ENCODE data around the gene DCDC1.

DNA sequence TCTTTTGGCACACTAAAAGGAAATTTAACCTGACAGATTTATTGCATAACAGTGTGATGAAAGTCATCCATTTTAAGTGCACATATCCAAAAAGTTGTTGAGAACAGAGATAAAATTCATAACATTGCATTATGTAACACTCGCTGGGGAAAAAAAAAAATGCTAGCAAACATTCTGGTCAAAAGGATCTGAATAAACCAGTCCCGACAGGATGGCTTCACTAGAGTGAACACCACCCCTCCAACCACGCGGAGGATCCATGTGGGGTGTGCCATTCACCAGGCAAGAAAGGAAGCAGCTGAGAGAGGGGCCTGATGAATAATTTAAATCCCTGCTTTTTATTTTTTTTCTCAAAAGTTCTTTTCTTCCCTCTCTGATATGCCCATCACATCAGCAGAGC is 258.7 kb downstream of the DCDC1 start:
- TF ChIP-seq CTCF (IDR thresholded peaks at IDR 0.05): no peak
- TF ChIP-seq POLR2AphosphoS5 (IDR thresholded peaks at IDR 0.05): no peak

Measured in suprapubic skin (tissue), 3 donors.